WTC11 (cell line): ENCODE results near the gene FAM131C. TPM values are rescaled to one million over a fixed set of nuclear protein-coding genes. Genes with fewer than 3 reads are reported as not detected.

Source experiments
- ATAC-seq: fragments of 200-7000 bp; cut with Tn5 transposase; 2 replicates; pipeline ENCODE4 v1.10.0; 2021; ENCODE audit warnings: mild to moderate bottlenecking, moderate library complexity
- Bru-seq: library from RNA; stranded (reverse); fragments of 400-500 nt; gene quantifications from one replicate; lab custom pipeline; 2021; lab: Mats Ljungman, UMichigan
- CTCF ChIA-PET: fragments of 300-600 bp; sonication (Branson Sonifier 250); formaldehyde crosslinking; loops from one replicate; lab custom pipeline; 2021; ENCODE audit warnings: antibody characterized with exemption; lab: Charles Lee
- POLR2A ChIA-PET: fragments of 350-600 bp; sonication (Branson Sonifier 250); formaldehyde crosslinking; loops from one replicate; lab custom pipeline; 2021; ENCODE audit warnings: antibody characterized with exemption; lab: Charles Lee
- DNase-seq: peaks from one replicate; pipeline ENCODE4 v3.0.0; 2021; ENCODE audit warnings: low spot score
- H3K27ac Mint-ChIP-seq: 2 replicates; pipeline ENCODE4 v1.8.0; 2021; ENCODE audit warnings: mixed read lengths
- H3K27me3 Mint-ChIP-seq: 2 replicates; pipeline ENCODE4 v1.8.0; 2021; ENCODE audit warnings: low read depth, mild to moderate bottlenecking, moderate library complexity, mixed read lengths
- H3K36me3 Mint-ChIP-seq: 2 replicates; pipeline ENCODE4 v1.8.0; 2021; ENCODE audit warnings: mixed read lengths
- H3K4me1 Mint-ChIP-seq: 2 replicates; pipeline ENCODE4 v1.8.0; 2022; ENCODE audit warnings: mixed read lengths
- H3K4me3 Mint-ChIP-seq: 2 replicates; pipeline ENCODE4 v1.8.0; 2021; ENCODE audit warnings: mild to moderate bottlenecking, moderate library complexity, mixed read lengths
- H3K9me3 Mint-ChIP-seq: 2 replicates; pipeline ENCODE4 v1.8.0; 2021; ENCODE audit warnings: mixed read lengths
- ETV6 ChIP-seq: sonication (generic); formaldehyde crosslinking; IDR thresholded peaks from 2 replicates; pipeline ENCODE4 v1.8.1; 2022; ENCODE audit warnings: mild to moderate bottlenecking, missing genetic modification reagents
- FOXP1 ChIP-seq: sonication (generic); formaldehyde crosslinking; IDR thresholded peaks from 2 replicates; pipeline ENCODE4 v1.8.0; 2022; ENCODE audit warnings: missing genetic modification reagents, mild to moderate bottlenecking, moderate library complexity, borderline replicate concordance
- SMAD3 ChIP-seq: sonication (generic); formaldehyde crosslinking; IDR thresholded peaks from 2 replicates; pipeline ENCODE4 v1.8.0; 2022; ENCODE audit warnings: missing genetic modification reagents, mild to moderate bottlenecking, borderline replicate concordance
- SP1 ChIP-seq: sonication (generic); formaldehyde crosslinking; conservative IDR thresholded peaks from 2 replicates; pipeline ENCODE4 v1.8.1; 2022; ENCODE audit warnings: missing genetic modification reagents
- TCF7 ChIP-seq: sonication (generic); formaldehyde crosslinking; IDR thresholded peaks from 2 replicates; pipeline ENCODE4 v1.8.0; 2022; ENCODE audit warnings: mild to moderate bottlenecking, low read depth, missing genetic modification reagents, moderate library complexity
- TEAD4 ChIP-seq: sonication (generic); formaldehyde crosslinking; IDR thresholded peaks from 2 replicates; pipeline ENCODE4 v1.8.0; 2022; ENCODE audit warnings: mild to moderate bottlenecking, missing genetic modification reagents
- ZBTB21 ChIP-seq: sonication (generic); formaldehyde crosslinking; IDR thresholded peaks from 2 replicates; pipeline ENCODE4 v1.8.1; 2023; ENCODE audit warnings: mild to moderate bottlenecking, missing genetic modification reagents, borderline replicate concordance
- ZNF423 ChIP-seq: fragments of 250-450 bp; sonication (Bioruptor Pico); IDR thresholded peaks from 2 replicates; pipeline ENCODE4 v2.1.2; 2022; ENCODE audit warnings: mild to moderate bottlenecking, moderate library complexity
- long read RNA-seq, 3 experiments: library from RNA in 1 of 3; library from capped mRNA in 1 of 3; library from polyadenylated mRNA in 1 of 3; unstranded in 2 of 3; stranded (forward) in 1 of 3; transcript quantifications; one replicate each; pipeline ENCODE4 v2.0.0, GENCODE V29; 2021
- total RNA-seq: library from RNA; stranded (reverse); gene quantifications from 3 replicates; pipeline ENCODE4 v1.2.3, GENCODE V29; 2021
- TF ChIP-seq, protein P1 (sequence below): sonication (generic); formaldehyde crosslinking; IDR thresholded peaks from 2 replicates; pipeline ENCODE4 v1.8.1; 2023; ENCODE audit warnings: mild to moderate bottlenecking, missing genetic modification reagents, borderline replicate concordance
- TF ChIP-seq, protein P2 (sequence below): sonication (generic); formaldehyde crosslinking; IDR thresholded peaks from 2 replicates; pipeline ENCODE4 v1.8.1; 2023; ENCODE audit warnings: mild to moderate bottlenecking, missing genetic modification reagents, moderate library complexity
- TF ChIP-seq, protein P3 (sequence below): fragments of 200-600 bp; IDR thresholded peaks from 2 replicates; pipeline ENCODE4 v1.8.0; 2022; ENCODE audit warnings: antibody characterized with exemption
- TF ChIP-seq, protein P4 (sequence below): sonication (generic); formaldehyde crosslinking; IDR thresholded peaks from 2 replicates; pipeline ENCODE4 v1.8.0; 2022; ENCODE audit warnings: mild to moderate bottlenecking, missing genetic modification reagents
- TF ChIP-seq, protein P5 (sequence below): sonication (generic); formaldehyde crosslinking; IDR thresholded peaks from 2 replicates; pipeline ENCODE4 v1.8.1; 2022; ENCODE audit warnings: low read depth, missing genetic modification reagents, borderline replicate concordance

FAM131C gene, protein sequence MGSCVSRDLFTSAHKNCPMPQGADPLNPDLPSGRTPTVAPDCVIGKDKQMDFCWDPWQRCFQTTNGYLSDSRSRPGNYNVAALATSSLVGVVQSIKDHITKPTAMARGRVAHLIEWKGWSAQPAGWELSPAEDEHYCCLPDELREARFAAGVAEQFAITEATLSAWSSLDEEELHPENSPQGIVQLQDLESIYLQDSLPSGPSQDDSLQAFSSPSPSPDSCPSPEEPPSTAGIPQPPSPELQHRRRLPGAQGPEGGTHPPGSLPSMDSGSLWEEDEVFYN
- total RNA-seq (1.4 to 2.0 TPM (median 1.8 TPM) in 3 replicates), Bru-seq, nascent RNA (percentile 16 among the genes with signal in this experiment)
- long read RNA-seq, experiment 1, transcript FAM131C-201 (7 exons, 1,695 nt) = major isoform, 9 of 11 reads
- long read RNA-seq, experiment 1, partial matches to known transcripts = 1 of 11 reads
- long read RNA-seq, experiment 1, other reads (novel, unspliced or antisense) = 1 of 11 reads
- long read RNA-seq, experiment 2, partial matches to known transcripts = 1 of 8 reads
- long read RNA-seq, experiment 2, other reads (novel, unspliced or antisense) = 4 of 8 reads
- long read RNA-seq, experiment 3 = 0 reads

DNA sequence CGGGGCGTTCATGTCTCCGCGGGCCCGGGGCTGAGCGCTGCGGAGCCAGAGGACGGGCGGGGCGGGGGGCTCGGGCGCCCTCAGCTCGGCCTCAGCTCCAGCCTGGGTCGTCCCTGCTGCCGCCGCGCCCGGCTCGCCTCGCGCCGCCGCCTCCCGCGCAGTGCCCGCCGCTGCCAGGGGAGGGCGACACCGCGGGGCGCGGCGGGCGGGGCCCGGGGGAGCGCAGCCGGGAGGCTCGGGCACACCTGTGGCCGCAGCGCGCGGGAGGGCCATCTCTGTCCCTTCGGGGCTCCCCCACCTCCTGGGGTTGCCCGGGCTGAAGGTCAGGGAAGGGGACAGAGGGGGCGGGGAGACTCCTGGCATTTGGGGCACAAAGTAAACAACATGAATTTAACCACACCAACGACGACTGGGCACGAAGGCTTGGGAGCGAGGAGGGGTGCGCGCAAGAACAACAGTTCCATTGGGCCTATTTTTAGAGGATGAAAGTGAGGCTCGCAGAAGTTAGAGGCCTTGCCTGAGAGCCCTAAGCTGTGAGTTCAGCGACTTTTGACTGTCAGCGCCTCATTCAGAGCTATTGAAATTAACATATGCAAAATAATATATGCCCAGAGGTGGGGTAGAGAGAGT is at the start of gene FAM131C:
TSS of gene FAM131C (minus strand) at position 162 of the 630 bp plus-strand sequence. CDS start 209 bp downstream, outside the sequence.
- ChIA-PET POLR2A (interaction anchor here (1.6 kb wide), 1 partner anchor 113 kb away, joined by 5 read pairs; no protein-coding TSS in a partner anchor), CTCF (interaction anchor here (0.6 to 3.4 kb wide), 37 partner anchors 9 to 367 kb away, joined by 3 to 43 read pairs (median 5); partner anchors contain the start of genes CLCNKB, EPHA2, NECAP2 and SRARP)
- no peak within 1 kb of the TSS for H3K27ac Mint-ChIP-seq
- DNase-seq (peak; percentile 52), ATAC-seq (peak; percentile 81)
- TF ChIP-seq FOXP1 (peak; percentile 75), TCF7 (CRISPR knock-in tag) (no peak), SP1 (peak; percentile 64), SMAD3 (CRISPR knock-in tag) (no peak), TEAD4 (no peak), ETV6 (CRISPR knock-in tag) (no peak), ZNF423 (CRISPR knock-in tag) (peak; percentile 87), ZBTB21 (no peak)
- TF ChIP-seq, protein P1, sequence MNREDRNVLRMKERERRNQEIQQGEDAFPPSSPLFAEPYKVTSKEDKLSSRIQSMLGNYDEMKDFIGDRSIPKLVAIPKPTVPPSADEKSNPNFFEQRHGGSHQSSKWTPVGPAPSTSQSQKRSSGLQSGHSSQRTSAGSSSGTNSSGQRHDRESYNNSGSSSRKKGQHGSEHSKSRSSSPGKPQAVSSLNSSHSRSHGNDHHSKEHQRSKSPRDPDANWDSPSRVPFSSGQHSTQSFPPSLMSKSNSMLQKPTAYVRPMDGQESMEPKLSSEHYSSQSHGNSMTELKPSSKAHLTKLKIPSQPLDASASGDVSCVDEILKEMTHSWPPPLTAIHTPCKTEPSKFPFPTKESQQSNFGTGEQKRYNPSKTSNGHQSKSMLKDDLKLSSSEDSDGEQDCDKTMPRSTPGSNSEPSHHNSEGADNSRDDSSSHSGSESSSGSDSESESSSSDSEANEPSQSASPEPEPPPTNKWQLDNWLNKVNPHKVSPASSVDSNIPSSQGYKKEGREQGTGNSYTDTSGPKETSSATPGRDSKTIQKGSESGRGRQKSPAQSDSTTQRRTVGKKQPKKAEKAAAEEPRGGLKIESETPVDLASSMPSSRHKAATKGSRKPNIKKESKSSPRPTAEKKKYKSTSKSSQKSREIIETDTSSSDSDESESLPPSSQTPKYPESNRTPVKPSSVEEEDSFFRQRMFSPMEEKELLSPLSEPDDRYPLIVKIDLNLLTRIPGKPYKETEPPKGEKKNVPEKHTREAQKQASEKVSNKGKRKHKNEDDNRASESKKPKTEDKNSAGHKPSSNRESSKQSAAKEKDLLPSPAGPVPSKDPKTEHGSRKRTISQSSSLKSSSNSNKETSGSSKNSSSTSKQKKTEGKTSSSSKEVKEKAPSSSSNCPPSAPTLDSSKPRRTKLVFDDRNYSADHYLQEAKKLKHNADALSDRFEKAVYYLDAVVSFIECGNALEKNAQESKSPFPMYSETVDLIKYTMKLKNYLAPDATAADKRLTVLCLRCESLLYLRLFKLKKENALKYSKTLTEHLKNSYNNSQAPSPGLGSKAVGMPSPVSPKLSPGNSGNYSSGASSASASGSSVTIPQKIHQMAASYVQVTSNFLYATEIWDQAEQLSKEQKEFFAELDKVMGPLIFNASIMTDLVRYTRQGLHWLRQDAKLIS = no peak
- TF ChIP-seq, protein P2, sequence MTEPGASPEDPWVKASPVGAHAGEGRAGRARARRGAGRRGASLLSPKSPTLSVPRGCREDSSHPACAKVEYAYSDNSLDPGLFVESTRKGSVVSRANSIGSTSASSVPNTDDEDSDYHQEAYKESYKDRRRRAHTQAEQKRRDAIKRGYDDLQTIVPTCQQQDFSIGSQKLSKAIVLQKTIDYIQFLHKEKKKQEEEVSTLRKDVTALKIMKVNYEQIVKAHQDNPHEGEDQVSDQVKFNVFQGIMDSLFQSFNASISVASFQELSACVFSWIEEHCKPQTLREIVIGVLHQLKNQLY (CRISPR knock-in tag) = no peak
- TF ChIP-seq, protein P3, sequence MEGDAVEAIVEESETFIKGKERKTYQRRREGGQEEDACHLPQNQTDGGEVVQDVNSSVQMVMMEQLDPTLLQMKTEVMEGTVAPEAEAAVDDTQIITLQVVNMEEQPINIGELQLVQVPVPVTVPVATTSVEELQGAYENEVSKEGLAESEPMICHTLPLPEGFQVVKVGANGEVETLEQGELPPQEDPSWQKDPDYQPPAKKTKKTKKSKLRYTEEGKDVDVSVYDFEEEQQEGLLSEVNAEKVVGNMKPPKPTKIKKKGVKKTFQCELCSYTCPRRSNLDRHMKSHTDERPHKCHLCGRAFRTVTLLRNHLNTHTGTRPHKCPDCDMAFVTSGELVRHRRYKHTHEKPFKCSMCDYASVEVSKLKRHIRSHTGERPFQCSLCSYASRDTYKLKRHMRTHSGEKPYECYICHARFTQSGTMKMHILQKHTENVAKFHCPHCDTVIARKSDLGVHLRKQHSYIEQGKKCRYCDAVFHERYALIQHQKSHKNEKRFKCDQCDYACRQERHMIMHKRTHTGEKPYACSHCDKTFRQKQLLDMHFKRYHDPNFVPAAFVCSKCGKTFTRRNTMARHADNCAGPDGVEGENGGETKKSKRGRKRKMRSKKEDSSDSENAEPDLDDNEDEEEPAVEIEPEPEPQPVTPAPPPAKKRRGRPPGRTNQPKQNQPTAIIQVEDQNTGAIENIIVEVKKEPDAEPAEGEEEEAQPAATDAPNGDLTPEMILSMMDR = 0 out of 2 replicates have a peak, but pooled peaks have one; percentile 16
- TF ChIP-seq, protein P4, sequence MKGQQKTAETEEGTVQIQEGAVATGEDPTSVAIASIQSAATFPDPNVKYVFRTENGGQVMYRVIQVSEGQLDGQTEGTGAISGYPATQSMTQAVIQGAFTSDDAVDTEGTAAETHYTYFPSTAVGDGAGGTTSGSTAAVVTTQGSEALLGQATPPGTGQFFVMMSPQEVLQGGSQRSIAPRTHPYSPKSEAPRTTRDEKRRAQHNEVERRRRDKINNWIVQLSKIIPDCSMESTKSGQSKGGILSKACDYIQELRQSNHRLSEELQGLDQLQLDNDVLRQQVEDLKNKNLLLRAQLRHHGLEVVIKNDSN (CRISPR knock-in tag) = no peak
- peak within 1 kb of the TSS; percentile 70 for H3K4me3 Mint-ChIP-seq
- H3K9me3 Mint-ChIP-seq = no peaks in the 10 kb centered on the region
- H3K4me1 Mint-ChIP-seq = peaks cover 8% of the 10 kb centered on the region
- no peaks in the 10 kb centered on the region for H3K36me3 Mint-ChIP-seq
- peaks cover 51% of the 10 kb centered on the region for H3K27me3 Mint-ChIP-seq

DNA sequence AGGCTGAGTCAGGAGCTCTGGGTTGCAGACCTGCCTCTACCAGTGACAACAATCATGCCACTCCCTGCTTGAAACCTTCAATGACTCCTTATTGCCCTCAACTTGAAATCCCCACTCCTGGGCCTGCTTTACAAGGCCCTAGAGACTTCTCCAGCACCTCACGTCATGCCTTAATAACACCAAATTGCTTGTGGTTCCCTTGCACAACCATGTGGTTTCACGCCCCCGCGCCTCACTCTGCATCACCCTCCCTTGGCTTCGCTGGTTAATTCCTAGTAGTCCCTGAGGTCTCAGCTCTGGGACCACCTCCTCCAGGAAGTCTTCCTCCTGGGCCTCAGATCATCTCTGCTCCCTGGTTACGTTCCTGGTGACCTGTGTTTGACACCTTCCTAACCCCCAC is 49.5 kb upstream of the FAM131C start:
- Mint-ChIP-seq H3K4me3 (no peak overlapping the region), H3K9me3 (no peaks in the 10 kb centered on the region), H3K36me3 (peaks cover 24% of the 10 kb centered on the region)
- POLR2A ChIA-PET = no interaction called here
- TF ChIP-seq, protein P5, sequence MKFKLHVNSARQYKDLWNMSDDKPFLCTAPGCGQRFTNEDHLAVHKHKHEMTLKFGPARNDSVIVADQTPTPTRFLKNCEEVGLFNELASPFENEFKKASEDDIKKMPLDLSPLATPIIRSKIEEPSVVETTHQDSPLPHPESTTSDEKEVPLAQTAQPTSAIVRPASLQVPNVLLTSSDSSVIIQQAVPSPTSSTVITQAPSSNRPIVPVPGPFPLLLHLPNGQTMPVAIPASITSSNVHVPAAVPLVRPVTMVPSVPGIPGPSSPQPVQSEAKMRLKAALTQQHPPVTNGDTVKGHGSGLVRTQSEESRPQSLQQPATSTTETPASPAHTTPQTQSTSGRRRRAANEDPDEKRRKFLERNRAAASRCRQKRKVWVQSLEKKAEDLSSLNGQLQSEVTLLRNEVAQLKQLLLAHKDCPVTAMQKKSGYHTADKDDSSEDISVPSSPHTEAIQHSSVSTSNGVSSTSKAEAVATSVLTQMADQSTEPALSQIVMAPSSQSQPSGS = no peak
- TF ChIP-seq, all 79 proteins: peak for 0
- CTCF ChIA-PET = interaction anchor here (0.8 to 8.2 kb wide), 4 partner anchors 41 to 241 kb away, joined by 3 to 61 read pairs (median 14); no protein-coding TSS in a partner anchor
- ATAC-seq = no peak
- H3K27me3 Mint-ChIP-seq = no peaks in the 10 kb centered on the region
- DNase-seq = no peak
- H3K4me1 Mint-ChIP-seq = peaks cover 45% of the 10 kb centered on the region
- H3K27ac Mint-ChIP-seq = peak overlapping the region; percentile 87
